ENCODE data around the gene MBLAC1. TPM values are rescaled to one million over a fixed set of nuclear protein-coding genes. Genes with fewer than 3 reads are reported as not detected.

Gene MBLAC1
- total and polyA plus RNA-seq, 2 donors (not counting 1 experiment from before 2014, with no cell fraction given) = 1.6 to 4.5 TPM

GRCh38 chr7:100154651-100155491 is 28.1 kb downstream of the MBLAC1 start:
- H3K9ac ChIP-seq (ENCODE audit: low read length) = no peak overlapping the region
- ChIA-PET CTCF (interaction anchor here (1.1 to 5.1 kb wide), 2 partner anchors 16 to 22 kb away, joined by 3 to 18 read pairs; no protein-coding TSS in a partner anchor), POLR2A (interaction anchor here (0.6 to 1.2 kb wide), 3 partner anchors 13 to 33 kb away, joined by 3 to 5 read pairs (median 3); no protein-coding TSS in a partner anchor)
- peaks cover 40 to 54% of the 10 kb centered on the region in 2 donors for H3K4me1 ChIP-seq (ENCODE audit: control insufficient read depth in 2 of 2, insufficient read depth in 2 of 2, low read length in 2 of 2)
- no peak overlapping the region for H3K4me3 Mint-ChIP-seq
- H3K36me3 ChIP-seq (replicated peaks in 1 of 2; ENCODE audit: control extremely low read depth in 1 of 2, control insufficient read depth in 1 of 2, extremely low read depth in 1 of 2, insufficient read depth in 2 of 2, low read length in 1 of 2) = peaks cover 0 to 54% of the 10 kb centered on the region in 2 experiments
- H3K9me3 ChIP-seq (ENCODE audit: control extremely low read depth in 1 of 3, control insufficient read depth in 2 of 3, insufficient read depth in 1 of 3, low read length in 2 of 3) = no peaks in the 10 kb centered on the region
- H3K27me3 Mint-ChIP-seq = no peaks in the 10 kb centered on the region
- no peak for TF ChIP-seq CTCF (IDR thresholded peaks at IDR 0.05)
- TF ChIP-seq EZH2 (IDR thresholded peaks at IDR 0.05; ENCODE audit: borderline replicate concordance, insufficient read depth, low read depth, low read length, poor library complexity, severe bottlenecking) = no peak
- H3K27ac ChIP-seq (ENCODE audit: low read length in 2 of 2) = peak overlapping the region in 1 of 2 donors; percentile 25
- peaks cover 58% of the 10 kb centered on the region for H3K4me1 Mint-ChIP-seq
- intact Hi-C loops (cut with micrococcal nuclease) = loop anchor here (5.0 kb wide), 2 partner anchors 37 to 182 kb away; no protein-coding TSS in a partner anchor
- H4K20me1 ChIP-seq (ENCODE audit: control insufficient read depth, insufficient read depth, low read length, poor library complexity, severe bottlenecking) = peaks cover 28% of the 10 kb centered on the region
- H3K27me3 ChIP-seq (replicated peaks in 1 of 4; ENCODE audit: control extremely low read depth in 1 of 4, control insufficient read depth in 3 of 4, insufficient read depth in 4 of 4, low read length in 3 of 4) = no peaks in the 10 kb centered on the region
- H2AFZ ChIP-seq (ENCODE audit: insufficient read depth, low read depth, low read length, poor library complexity, severe bottlenecking) = no peak overlapping the region
- DNase-seq (peak; percentile 14), ATAC-seq (ENCODE audit: low read depth) (no peak)
- peak overlapping the region; percentile 77 for H3K27ac Mint-ChIP-seq
- no peaks in the 10 kb centered on the region for H3K9me3 Mint-ChIP-seq (ENCODE audit: insufficient read depth)
- WGBS (ENCODE audit: insufficient coverage) = 90% methylated on average over 26 of the region's 30 CpGs
- no peak overlapping the region for H3K4me3 ChIP-seq (ENCODE audit: control extremely low read depth in 1 of 5, extremely low read depth in 1 of 5, insufficient read depth in 1 of 5, low read depth in 2 of 5, low read length in 4 of 5)
- H3K4me2 ChIP-seq (replicated peaks; ENCODE audit: low read depth, low read length, poor library complexity, severe bottlenecking) = no peak overlapping the region
- H3K79me2 ChIP-seq (ENCODE audit: control insufficient read depth, insufficient read depth, low read length) = peaks cover 56% of the 10 kb centered on the region

Measured in B cell (primary cell).